Measurements from ENCODE around the gene KCND2.
"Not testable (repeated sequence)": the region's sequence is repeated elsewhere in the genome, so short reads cannot be mapped to it uniquely, and the experiment has no call there.

The KCND2 gene

DNA sequence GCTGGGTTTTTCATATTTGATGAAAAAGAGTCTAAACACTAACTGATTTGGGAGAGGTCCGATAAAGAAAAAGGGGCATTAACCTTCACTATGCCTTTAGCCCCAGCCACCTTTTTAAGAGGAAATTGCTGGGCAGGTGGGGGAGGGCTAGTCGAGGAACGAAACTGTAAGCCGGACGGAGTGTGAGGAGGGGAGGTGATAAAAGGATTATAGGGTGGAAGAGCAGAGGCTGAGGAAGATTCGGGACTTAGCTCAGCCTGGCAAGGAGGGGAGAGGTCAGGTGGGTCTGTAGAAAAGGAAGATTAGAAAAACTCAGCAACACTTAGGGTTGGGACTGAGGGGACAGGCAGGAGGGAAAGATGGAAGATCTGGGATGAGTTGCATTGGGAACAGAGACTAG lies 508.0 kb downstream of the KCND2 start:
- H3K4me3 ChIP-seq (ENCODE audit: low read depth, low read length), result no peak overlapping the region
- no peak for DNase-seq (ENCODE audit: low read depth)
- TF ChIP-seq, protein P1, sequence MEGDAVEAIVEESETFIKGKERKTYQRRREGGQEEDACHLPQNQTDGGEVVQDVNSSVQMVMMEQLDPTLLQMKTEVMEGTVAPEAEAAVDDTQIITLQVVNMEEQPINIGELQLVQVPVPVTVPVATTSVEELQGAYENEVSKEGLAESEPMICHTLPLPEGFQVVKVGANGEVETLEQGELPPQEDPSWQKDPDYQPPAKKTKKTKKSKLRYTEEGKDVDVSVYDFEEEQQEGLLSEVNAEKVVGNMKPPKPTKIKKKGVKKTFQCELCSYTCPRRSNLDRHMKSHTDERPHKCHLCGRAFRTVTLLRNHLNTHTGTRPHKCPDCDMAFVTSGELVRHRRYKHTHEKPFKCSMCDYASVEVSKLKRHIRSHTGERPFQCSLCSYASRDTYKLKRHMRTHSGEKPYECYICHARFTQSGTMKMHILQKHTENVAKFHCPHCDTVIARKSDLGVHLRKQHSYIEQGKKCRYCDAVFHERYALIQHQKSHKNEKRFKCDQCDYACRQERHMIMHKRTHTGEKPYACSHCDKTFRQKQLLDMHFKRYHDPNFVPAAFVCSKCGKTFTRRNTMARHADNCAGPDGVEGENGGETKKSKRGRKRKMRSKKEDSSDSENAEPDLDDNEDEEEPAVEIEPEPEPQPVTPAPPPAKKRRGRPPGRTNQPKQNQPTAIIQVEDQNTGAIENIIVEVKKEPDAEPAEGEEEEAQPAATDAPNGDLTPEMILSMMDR (IDR thresholded peaks at IDR 0.05; ENCODE audit: insufficient read depth, low read depth, low read length, missing control alignments), result no peak

DNA sequence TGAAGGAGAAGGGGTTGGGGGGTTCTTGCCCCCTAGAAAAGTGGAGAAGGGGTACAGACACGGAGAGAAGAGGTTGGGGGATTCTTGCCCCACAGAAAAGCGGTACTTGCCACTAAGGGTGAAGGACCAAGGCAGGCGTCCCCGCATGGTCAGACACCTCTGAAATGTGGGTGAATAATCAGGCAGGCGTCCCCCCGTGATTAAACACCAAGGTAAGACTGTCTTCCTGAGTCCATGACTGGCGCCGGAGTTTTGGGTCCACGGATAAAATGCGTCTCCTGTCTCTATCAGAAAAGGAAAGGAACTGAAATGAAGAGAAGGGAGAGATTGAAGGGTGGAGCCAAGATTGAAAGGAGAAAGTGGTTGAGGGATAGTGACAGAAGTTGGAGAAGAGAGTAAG lies 508.9 kb downstream of the KCND2 start:
- not testable (repeated sequence) for DNase-seq (ENCODE audit: low read depth); H3K4me3 ChIP-seq (ENCODE audit: low read depth, low read length)

DNA sequence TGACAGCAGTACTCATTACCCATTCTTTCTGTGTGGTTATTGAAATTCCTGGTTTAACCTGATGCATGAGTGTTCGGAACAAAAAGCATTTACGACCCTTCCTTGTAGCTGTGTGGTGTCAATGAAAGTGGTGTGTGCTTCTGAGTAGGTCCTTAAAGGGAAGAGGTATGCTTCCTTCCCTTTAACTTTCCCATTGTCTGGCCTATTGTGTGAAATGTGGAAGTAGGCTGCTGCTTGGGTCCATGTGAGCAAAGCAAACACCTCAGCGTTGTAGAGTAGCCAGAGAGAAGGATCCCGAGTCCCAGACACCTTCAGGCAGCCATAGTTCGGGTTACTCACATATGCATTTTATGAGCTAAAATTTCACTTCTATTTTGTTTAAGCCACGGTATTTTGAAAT lies 510.3 kb downstream of the KCND2 start:
- no peak for DNase-seq (ENCODE audit: low read depth)
- TF ChIP-seq, protein P1 (IDR thresholded peaks at IDR 0.05; ENCODE audit: insufficient read depth, low read depth, low read length, missing control alignments), result no peak
- H3K4me3 ChIP-seq (ENCODE audit: low read depth, low read length), result no peak overlapping the region

DNA sequence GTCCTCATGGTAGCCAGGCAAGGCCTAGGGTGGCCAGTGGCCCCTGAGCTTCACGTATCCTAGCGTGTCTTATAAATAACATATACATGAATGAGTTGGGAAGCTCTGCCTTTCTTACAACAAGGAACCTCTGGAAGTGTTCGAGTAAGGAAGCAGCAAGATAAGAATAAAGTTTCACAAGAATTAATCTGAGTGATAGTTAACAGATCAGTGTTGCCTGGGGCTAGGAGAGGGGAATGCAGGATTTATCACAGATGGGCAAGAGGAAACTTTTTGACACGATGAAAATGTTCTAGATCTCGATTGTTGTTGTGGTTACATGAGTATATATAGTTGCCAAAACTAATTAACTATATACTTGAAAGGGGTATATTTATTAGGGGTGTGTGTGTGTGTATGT lies 510.7 kb downstream of the KCND2 start:
- TF ChIP-seq, protein P1 (IDR thresholded peaks at IDR 0.05; ENCODE audit: insufficient read depth, low read depth, low read length, missing control alignments), result no peak
- DNase-seq (ENCODE audit: low read depth), result no peak
- no peak overlapping the region for H3K4me3 ChIP-seq (ENCODE audit: low read depth, low read length)

DNA sequence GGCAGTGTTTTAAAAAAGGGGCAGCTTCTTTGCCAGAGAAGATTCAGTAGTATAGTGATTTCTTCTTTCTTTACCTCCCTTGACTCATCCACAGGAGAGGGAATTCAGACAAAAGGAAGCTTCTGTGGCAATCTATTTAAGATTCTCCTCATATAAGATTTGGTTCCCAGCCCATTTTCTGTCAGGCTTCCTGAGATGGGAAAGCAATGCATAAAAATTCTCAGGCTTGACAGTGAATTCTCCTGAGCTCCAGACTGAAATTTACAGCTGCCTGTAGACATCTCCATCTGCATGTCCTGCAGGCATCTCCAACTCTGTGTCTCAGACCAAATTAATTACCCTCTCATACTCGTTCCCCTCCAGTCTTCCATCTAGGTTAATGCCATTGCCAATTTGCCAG lies 512.1 kb downstream of the KCND2 start:
- DNase-seq (ENCODE audit: low read depth), result no peak
- TF ChIP-seq, protein P1 (IDR thresholded peaks at IDR 0.05; ENCODE audit: insufficient read depth, low read depth, low read length, missing control alignments), result no peak
- H3K4me3 ChIP-seq (ENCODE audit: low read depth, low read length), result no peak overlapping the region

DNA sequence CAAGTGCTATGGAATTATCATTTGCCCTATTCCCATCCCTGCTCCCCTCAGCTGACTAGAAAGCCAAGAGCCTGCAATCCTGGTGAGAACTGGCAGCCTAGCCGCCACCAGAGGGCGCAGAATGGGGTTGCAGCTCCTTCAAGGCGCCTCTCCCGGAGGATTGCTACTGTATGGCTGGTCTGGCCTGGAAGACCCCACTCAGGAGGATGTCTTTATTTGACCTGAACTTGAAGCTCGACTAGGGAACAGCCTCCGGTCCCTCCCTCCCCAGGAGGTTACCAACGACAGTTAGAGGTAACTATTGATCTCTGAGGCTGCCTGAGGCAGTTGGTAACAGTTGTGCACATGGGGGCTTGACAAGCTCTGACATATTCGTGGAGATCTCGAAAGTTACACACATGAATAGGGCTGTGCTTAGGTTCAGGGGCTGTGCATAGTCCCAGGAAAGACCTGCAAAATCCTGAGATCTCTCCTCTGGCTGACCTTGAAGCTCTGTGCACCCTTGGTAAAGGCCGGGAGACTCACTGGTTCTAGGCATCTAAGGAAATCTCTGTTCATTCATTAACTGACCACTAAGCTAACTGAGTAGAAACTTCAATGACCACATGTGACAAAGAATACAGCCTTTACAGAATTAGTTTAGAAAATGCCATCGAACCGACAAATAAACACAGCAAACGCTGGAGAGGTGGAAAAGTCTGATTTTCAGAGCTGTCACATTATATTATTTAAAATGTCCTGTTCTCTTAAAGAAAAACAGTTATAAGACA lies 519.3 kb downstream of the KCND2 start:
- DNase-seq (ENCODE audit: low read depth), result peak; percentile 83
- H3K4me3 ChIP-seq (ENCODE audit: low read depth, low read length), result no peak overlapping the region
- TF ChIP-seq, protein P1 (IDR thresholded peaks at IDR 0.05; ENCODE audit: insufficient read depth, low read depth, low read length, missing control alignments), result peak; percentile 97

DNA sequence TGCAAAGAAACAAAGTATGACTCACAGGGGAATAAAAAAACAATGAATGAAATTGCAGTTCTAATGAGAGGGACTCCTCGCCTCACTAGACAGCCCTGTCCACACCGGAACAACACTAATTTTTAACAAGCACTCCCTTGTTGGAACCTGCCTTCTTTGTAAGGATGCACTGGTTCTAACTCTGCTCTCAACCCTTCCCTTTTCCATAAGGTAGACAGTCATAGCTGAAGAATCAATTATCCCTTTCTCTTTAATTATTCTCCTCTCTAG lies 519.8 kb downstream of the KCND2 start:
- TF ChIP-seq, protein P1 (IDR thresholded peaks at IDR 0.05; ENCODE audit: insufficient read depth, low read depth, low read length, missing control alignments), result no peak
- no peak for DNase-seq (ENCODE audit: low read depth)
- H3K4me3 ChIP-seq (ENCODE audit: low read depth, low read length), result no peak overlapping the region
